ENCODE data around the gene FOSL1.
A peak's percentile ranks its signal among the peaks of the same experiment; 100 is the strongest.

FOSL1 gene

DNA sequence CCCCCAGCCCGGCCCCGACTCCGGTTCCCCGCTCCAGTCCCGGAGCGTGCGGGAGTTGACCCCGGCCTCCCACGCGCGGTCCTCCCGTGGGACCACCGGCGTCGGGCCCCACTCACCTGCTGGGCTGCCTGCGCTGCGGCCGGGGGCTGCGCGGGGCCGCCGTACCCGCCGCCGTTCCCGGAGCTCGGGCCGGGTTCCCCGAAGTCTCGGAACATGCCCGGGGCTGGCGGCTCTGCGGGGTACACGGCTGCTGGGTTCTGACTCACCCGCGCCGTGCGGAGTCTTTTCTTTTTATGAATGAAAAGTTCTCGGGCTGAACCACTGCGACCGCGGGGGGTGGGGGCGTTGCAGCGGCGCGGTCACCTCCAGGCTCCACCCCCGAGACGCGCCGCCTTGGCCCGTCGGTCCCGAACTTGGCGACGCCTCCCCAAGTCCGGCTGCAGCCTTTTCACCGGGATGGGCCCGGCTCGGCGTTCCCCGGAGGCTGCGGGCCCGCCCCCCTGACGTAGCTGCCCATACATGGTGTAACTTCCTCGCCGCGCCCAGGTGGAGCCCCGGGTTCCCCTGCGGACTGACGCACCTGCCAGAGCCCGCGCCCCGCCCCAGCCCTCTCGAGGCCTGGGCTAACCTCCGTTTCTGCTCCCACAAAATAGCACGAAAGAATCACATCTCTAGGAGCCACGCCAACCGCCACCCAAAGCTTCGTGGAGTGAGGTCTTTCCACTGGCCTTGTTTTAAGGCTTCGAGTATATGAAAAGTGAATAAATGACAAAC, at the start of gene FOSL1:
Gene FOSL1, minus strand, starts transcription at position 264 of the 774 bp plus-strand sequence. Its CDS starts 49 bp downstream, at position 215.
- TF ChIP-seq LEF1 (IDR thresholded peaks at IDR 0.05; ENCODE audit: borderline replicate concordance) (no peak), CTBP1 (IDR thresholded peaks at IDR 0.05; ENCODE audit: borderline replicate concordance) (no peak), ZNF384 (IDR thresholded peaks at IDR 0.05) (no peak), HDGF (IDR thresholded peaks at IDR 0.05; ENCODE audit: borderline replicate concordance) (no peak), SP1 (IDR thresholded peaks at IDR 0.05) (no peak), FOXA1 (IDR thresholded peaks at IDR 0.05) (no peak)
- TF ChIP-seq, protein P1, sequence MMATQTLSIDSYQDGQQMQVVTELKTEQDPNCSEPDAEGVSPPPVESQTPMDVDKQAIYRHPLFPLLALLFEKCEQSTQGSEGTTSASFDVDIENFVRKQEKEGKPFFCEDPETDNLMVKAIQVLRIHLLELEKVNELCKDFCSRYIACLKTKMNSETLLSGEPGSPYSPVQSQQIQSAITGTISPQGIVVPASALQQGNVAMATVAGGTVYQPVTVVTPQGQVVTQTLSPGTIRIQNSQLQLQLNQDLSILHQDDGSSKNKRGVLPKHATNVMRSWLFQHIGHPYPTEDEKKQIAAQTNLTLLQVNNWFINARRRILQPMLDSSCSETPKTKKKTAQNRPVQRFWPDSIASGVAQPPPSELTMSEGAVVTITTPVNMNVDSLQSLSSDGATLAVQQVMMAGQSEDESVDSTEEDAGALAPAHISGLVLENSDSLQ (IDR thresholded peaks at IDR 0.05): no peak
- CTCF ChIA-PET: interaction anchor here (0.6 to 6.6 kb wide), 2 partner anchors 10 to 32 kb away, joined by 3 to 36 read pairs; partner anchors contain the start of genes CCDC85B and FIBP
- POLR2A ChIA-PET: interaction anchor here (1.0 to 5.8 kb wide), 2 partner anchors 10 to 42 kb away, joined by 3 to 72 read pairs; partner anchors contain the start of genes CCDC85B, CFL1 and FIBP
- DNase-seq (ENCODE audit: extremely low spot score): peak; percentile 72

GRCh38 chr11:65947603-65948125, 47.5 kb upstream of the FOSL1 start:
- ChIA-PET CTCF (interaction anchor here (1.2 kb wide), 1 partner anchor 58 kb away, joined by 3 read pairs; no protein-coding TSS in a partner anchor), POLR2A (no interaction called here)
- no peak for DNase-seq (ENCODE audit: extremely low spot score)
- TF ChIP-seq SUZ12 (IDR thresholded peaks at IDR 0.05) (no peak), HDGF (IDR thresholded peaks at IDR 0.05; ENCODE audit: borderline replicate concordance) (no peak), L3MBTL2 (conservative IDR thresholded peaks at IDR 0.05) (no peak), ELF4 (IDR thresholded peaks at IDR 0.05) (no peak), TARDBP (IDR thresholded peaks at IDR 0.05) (no peak), FOXA1 (IDR thresholded peaks at IDR 0.05) (no peak)

DNA sequence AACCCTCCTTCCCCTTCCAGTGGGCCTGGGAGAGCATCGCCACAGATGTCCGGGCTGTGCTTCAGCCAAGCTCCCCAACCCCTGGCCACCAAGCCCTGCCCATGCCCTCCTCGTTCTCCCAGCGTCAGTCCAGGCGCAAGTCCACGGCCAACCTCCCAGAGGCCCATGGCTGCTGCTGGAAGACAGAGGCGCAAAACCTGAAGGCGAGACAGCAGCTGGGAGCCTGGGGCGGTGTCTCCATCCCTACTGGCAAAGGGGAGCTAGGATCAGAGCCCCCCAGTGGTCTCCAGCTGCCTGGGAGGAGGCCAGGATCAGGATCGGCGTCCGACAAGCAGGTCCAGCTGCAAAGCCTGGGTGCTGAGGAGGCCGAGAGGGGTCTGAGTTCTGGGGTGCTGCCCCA, 46.9 kb upstream of the FOSL1 start:
- POLR2A ChIA-PET: no interaction called here
- CTCF ChIA-PET: interaction anchor here (0.7 to 1.2 kb wide), 3 partner anchors 58 to 271 kb away, joined by 3 read pairs; no protein-coding TSS in a partner anchor
- TF ChIP-seq, protein P1 (IDR thresholded peaks at IDR 0.05): no peak
- TF ChIP-seq ARNT (IDR thresholded peaks at IDR 0.05): no peak
- no peak for DNase-seq (ENCODE audit: extremely low spot score)

- TF ChIP-seq SP1 (IDR thresholded peaks at IDR 0.05) (no peak), ZNF384 (IDR thresholded peaks at IDR 0.05) (no peak), ELF4 (IDR thresholded peaks at IDR 0.05) (no peak), L3MBTL2 (conservative IDR thresholded peaks at IDR 0.05) (no peak), LEF1 (IDR thresholded peaks at IDR 0.05; ENCODE audit: borderline replicate concordance) (no peak), SUZ12 (IDR thresholded peaks at IDR 0.05) (no peak), FOXK2 (IDR thresholded peaks at IDR 0.05) (no peak), FOXA1 (IDR thresholded peaks at IDR 0.05) (no peak), BHLHE40 (IDR thresholded peaks at IDR 0.05; ENCODE audit: borderline replicate concordance) (no peak), HDGF (IDR thresholded peaks at IDR 0.05; ENCODE audit: borderline replicate concordance) (no peak), CTBP1 (IDR thresholded peaks at IDR 0.05; ENCODE audit: borderline replicate concordance) (no peak), ARNT (IDR thresholded peaks at IDR 0.05) (no peak), TARDBP (IDR thresholded peaks at IDR 0.05) (no peak), NFRKB (IDR thresholded peaks at IDR 0.05) (no peak), FOXM1 (IDR thresholded peaks at IDR 0.05; ENCODE audit: borderline replicate concordance) (no peak)
- TF ChIP-seq, protein P1 (IDR thresholded peaks at IDR 0.05): no peak
- POLR2A ChIA-PET: no interaction called here
- CTCF ChIA-PET: interaction anchor here (0.7 to 1.1 kb wide), 2 partner anchors 62 to 272 kb away, joined by 3 read pairs; no protein-coding TSS in a partner anchor
- no peak for DNase-seq (ENCODE audit: extremely low spot score)
Measured at GRCh38 chr11:65946655-65947054, 46.5 kb upstream of the FOSL1 start.

GRCh38 chr11:65945941-65946558, 45.9 kb upstream of the FOSL1 start:
- CTCF ChIA-PET: interaction anchor here (1.1 kb wide), 1 partner anchor 61 kb away, joined by 3 read pairs; no protein-coding TSS in a partner anchor
- POLR2A ChIA-PET: no interaction called here
- no peak for DNase-seq (ENCODE audit: extremely low spot score)
- TF ChIP-seq BHLHE40 (IDR thresholded peaks at IDR 0.05; ENCODE audit: borderline replicate concordance) (no peak), FOXM1 (IDR thresholded peaks at IDR 0.05; ENCODE audit: borderline replicate concordance) (no peak), TARDBP (IDR thresholded peaks at IDR 0.05) (no peak), L3MBTL2 (conservative IDR thresholded peaks at IDR 0.05) (no peak), SP1 (IDR thresholded peaks at IDR 0.05) (no peak), CTBP1 (IDR thresholded peaks at IDR 0.05; ENCODE audit: borderline replicate concordance) (no peak), HDGF (IDR thresholded peaks at IDR 0.05; ENCODE audit: borderline replicate concordance) (no peak), ELF4 (IDR thresholded peaks at IDR 0.05) (no peak), ZNF384 (IDR thresholded peaks at IDR 0.05) (no peak), LEF1 (IDR thresholded peaks at IDR 0.05; ENCODE audit: borderline replicate concordance) (no peak), FOXA1 (IDR thresholded peaks at IDR 0.05) (no peak), SUZ12 (IDR thresholded peaks at IDR 0.05) (no peak), FOXK2 (IDR thresholded peaks at IDR 0.05) (no peak)
- TF ChIP-seq, protein P1 (IDR thresholded peaks at IDR 0.05): no peak
